Esophagus muscularis mucosa (tissue), 4 donors: ENCODE measurements around the gene SHROOM4. TPM values are rescaled to one million over a fixed set of nuclear protein-coding genes. Genes with fewer than 3 reads are reported as not detected.

Source experiments
- DNase-seq: peaks from one replicate; pipeline ENCODE4 v3.0.0-alpha.2; 2017; ENCODE audit errors: extremely low spot score
- H3K27ac ChIP-seq, 4 donors: fragments of 200-600 bp; sonication (generic); replicated peaks in 1 of 4; 1 replicate in 3 of 4; 2 replicates in 1 of 4; pipeline ENCODE4 v1.5.1; 2016 to 2019; ENCODE audit warnings: mild to moderate bottlenecking in 1 of 4
- H3K27me3 ChIP-seq, 4 donors: fragments of 200-600 bp; sonication (generic); one replicate each; pipeline versions ENCODE4 v1.5.1 to v1.6.0; 2016 to 2019
- H3K36me3 ChIP-seq, 4 donors: fragments of 200-600 bp; sonication (generic); one replicate each; pipeline ENCODE4 v1.5.1; 2016 to 2019
- H3K4me1 ChIP-seq, 4 donors: fragments of 200-600 bp; sonication (generic); one replicate each; pipeline ENCODE4 v1.5.1; 2016 to 2019
- H3K4me3 ChIP-seq, 4 donors: fragments of 200-600 bp; sonication (generic); 1 replicate in 2 of 4; 2 replicates in 2 of 4; pipeline ENCODE4 v1.5.1; 2016 to 2019; ENCODE audit warnings: mild to moderate bottlenecking in 4 of 4, moderate library complexity in 1 of 4
- H3K9me3 ChIP-seq, 4 donors: fragments of 200-600 bp; sonication (generic); 1 replicate in 3 of 4; 2 replicates in 1 of 4; pipeline ENCODE4 v1.5.1; 2016 to 2019
- EP300 ChIP-seq: sonication (generic); formaldehyde crosslinking; IDR thresholded peaks from one replicate; pipeline ENCODE4 v1.6.1; 2017; ENCODE audit warnings: antibody characterized with exemption
- POLR2A ChIP-seq: fragments of 450-650 bp; IDR thresholded peaks from one replicate; pipeline ENCODE4 v1.6.1; 2017; ENCODE audit warnings: antibody characterized with exemption, moderate library complexity, mild to moderate bottlenecking, low read depth
- POLR2AphosphoS5 ChIP-seq, 2 donors: sonication (generic); formaldehyde crosslinking; IDR thresholded peaks; one replicate each; pipeline ENCODE4 v1.6.1; 2017; ENCODE audit warnings: antibody characterized with exemption in 2 of 2
- WGBS: methylation state at CpG from one replicate; pipeline ENCODE4 v1.1.5; 2018; 5-methylcytosine and 5-hydroxymethylcytosine counted together
- intact Hi-C: fragments of 100-400 bp; cut with DNase I; formaldehyde crosslinking; loops from one replicate; pipeline ENCODE4 v1.15.1; 2023
- total RNA-seq, 4 donors: library from RNA; depleted of rRNA; stranded (reverse); fragments of >200 nt; gene quantifications; one replicate each; pipeline versions ENCODE4 v1.1.0 to v1.2.1, GENCODE V29; 2016
- TF ChIP-seq, protein P1 (sequence below), 3 experiments: fragments of 200-600 bp in 2 of 3; fragments of 450-650 bp in 1 of 3; sonication (generic) in 2 of 3; IDR thresholded peaks; one replicate each; pipeline ENCODE4 v1.5.1; 2017 to 2019; ENCODE audit warnings: antibody characterized with exemption in 3 of 3, mild to moderate bottlenecking in 2 of 3, moderate library complexity in 1 of 3

The SHROOM4 gene
- total RNA-seq, 4 donors from 2014 or later, result 5.4 to 12.4 (median 11.4) TPM

GRCh38 chrX:50700921-50701320 lies 113.1 kb downstream of the SHROOM4 start:
- WGBS, result 52% methylated on average over 3 of the region's 3 CpGs
- H3K27ac ChIP-seq, result no peak overlapping the region
- no peak overlapping the region for H3K4me3 ChIP-seq
- intact Hi-C loops, result no loop called here
- H3K36me3 ChIP-seq, result no peaks in the 10 kb centered on the region
- no peaks in the 10 kb centered on the region for H3K27me3 ChIP-seq
- TF ChIP-seq, protein P1, sequence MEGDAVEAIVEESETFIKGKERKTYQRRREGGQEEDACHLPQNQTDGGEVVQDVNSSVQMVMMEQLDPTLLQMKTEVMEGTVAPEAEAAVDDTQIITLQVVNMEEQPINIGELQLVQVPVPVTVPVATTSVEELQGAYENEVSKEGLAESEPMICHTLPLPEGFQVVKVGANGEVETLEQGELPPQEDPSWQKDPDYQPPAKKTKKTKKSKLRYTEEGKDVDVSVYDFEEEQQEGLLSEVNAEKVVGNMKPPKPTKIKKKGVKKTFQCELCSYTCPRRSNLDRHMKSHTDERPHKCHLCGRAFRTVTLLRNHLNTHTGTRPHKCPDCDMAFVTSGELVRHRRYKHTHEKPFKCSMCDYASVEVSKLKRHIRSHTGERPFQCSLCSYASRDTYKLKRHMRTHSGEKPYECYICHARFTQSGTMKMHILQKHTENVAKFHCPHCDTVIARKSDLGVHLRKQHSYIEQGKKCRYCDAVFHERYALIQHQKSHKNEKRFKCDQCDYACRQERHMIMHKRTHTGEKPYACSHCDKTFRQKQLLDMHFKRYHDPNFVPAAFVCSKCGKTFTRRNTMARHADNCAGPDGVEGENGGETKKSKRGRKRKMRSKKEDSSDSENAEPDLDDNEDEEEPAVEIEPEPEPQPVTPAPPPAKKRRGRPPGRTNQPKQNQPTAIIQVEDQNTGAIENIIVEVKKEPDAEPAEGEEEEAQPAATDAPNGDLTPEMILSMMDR (IDR thresholded peaks at IDR 0.05), result no peak
- no peak for TF ChIP-seq EP300
- no peak for TF ChIP-seq POLR2AphosphoS5 (IDR thresholded peaks at IDR 0.05)
- no peak for TF ChIP-seq POLR2A
- H3K4me1 ChIP-seq, result peaks cover 7 to 25% (median 18%) of the 10 kb centered on the region in 4 donors
- H3K9me3 ChIP-seq, result no peaks in the 10 kb centered on the region
- DNase-seq, result no peak

DNA sequence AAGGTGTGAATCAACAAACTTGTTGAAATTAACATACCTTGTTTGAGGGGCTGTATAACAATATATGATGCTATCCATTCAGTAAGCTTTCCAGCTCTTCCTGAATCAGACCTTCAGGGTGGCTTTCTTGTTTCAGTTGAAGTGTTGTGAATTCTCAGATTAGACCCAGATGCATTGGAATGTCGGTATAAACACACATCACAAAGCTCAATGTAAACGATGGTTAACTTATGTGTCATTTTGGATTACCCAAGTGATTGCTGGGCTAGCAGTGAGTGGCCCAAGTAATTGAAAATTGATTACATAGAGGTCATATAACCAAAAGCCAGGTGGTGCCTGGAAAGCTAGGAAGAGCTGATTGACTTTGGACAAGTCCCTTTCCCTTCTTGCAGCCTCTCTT lies 115.0 kb downstream of the SHROOM4 start:
- no peaks in the 10 kb centered on the region for H3K27me3 ChIP-seq
- intact Hi-C loops, result no loop called here
- H3K36me3 ChIP-seq, result no peaks in the 10 kb centered on the region
- H3K9me3 ChIP-seq, result no peaks in the 10 kb centered on the region
- H3K4me1 ChIP-seq, result peaks cover 0 to 13% (median 9%) of the 10 kb centered on the region in 4 donors
- H3K4me3 ChIP-seq, result no peak overlapping the region
- 31% methylated on average over 2 of the region's 2 CpGs for WGBS
- no peak for DNase-seq
- no peak for TF ChIP-seq EP300
- no peak overlapping the region for H3K27ac ChIP-seq

DNA sequence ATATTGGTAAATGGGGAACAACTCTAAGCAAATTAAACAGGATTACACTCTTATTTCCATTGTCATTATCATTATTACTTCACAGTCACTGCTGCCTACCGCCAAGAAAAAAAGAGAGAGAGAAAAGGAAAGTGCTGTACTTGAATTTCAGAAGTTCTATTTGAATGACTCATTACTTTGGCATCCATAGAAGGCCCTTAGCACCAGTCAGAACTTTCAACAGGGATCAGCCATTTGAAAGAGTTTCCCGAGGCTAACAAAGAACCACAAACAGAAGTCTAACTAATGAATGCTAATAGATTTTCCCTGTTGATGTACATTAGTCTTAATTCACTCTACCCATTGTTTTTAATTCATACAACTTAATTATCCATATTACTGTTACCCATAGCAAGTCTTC lies 116.3 kb downstream of the SHROOM4 start:
- WGBS, result 11% methylated on average over 2 of the region's 2 CpGs
- H3K36me3 ChIP-seq, result no peaks in the 10 kb centered on the region
- no peak overlapping the region for H3K4me3 ChIP-seq
- no peaks in the 10 kb centered on the region for H3K27me3 ChIP-seq
- peaks cover 0 to 13% (median 9%) of the 10 kb centered on the region in 4 donors for H3K4me1 ChIP-seq
- no peak for TF ChIP-seq POLR2A
- TF ChIP-seq, protein P1 (IDR thresholded peaks at IDR 0.05), result no peak
- TF ChIP-seq POLR2AphosphoS5 (IDR thresholded peaks at IDR 0.05), result no peak
- TF ChIP-seq EP300, result no peak
- DNase-seq, result no peak
- intact Hi-C loops, result no loop called here
- H3K9me3 ChIP-seq, result no peaks in the 10 kb centered on the region
- peak overlapping the region in 3 of 4 donors; percentile 18 to 52 (median 31) for H3K27ac ChIP-seq

DNA sequence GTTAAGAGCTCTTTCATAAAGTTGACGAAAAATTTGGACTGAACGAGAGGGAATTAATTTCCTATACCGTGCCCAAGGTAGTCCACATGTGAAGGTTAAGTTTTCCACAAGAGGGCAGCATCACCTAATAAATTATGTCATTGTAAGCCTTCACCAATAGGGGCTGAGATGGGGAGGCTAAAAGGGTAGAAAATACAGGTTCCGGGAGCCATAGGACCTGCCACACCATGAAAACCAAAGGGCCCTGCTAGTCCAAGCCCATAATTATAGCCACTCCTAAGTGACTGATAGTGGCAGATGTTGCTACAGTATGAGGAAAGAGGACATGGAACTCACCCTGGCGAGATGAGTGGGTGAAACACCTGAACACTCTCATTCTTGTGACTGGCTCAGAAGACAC lies 122.2 kb downstream of the SHROOM4 start:
- Histone ChIP-seq H3K27ac (no peak overlapping the region), H3K4me3 (no peak overlapping the region), H3K4me1 (no peaks in the 10 kb centered on the region), H3K27me3 (no peaks in the 10 kb centered on the region), H3K36me3 (no peaks in the 10 kb centered on the region), H3K9me3 (no peaks in the 10 kb centered on the region)
- no peak for DNase-seq
- intact Hi-C loops, result loop anchor here (5.0 kb wide), 2 partner anchors 215 to 295 kb away; no protein-coding TSS in a partner anchor
- TF ChIP-seq POLR2A (no peak), EP300 (no peak), POLR2AphosphoS5 (IDR thresholded peaks at IDR 0.05) (no peak)
- TF ChIP-seq, protein P1 (IDR thresholded peaks at IDR 0.05), result peak; percentile 53 to 58 (median 54)
- 24% methylated on average over 5 of the region's 5 CpGs for WGBS

GRCh38 chrX:50684871-50685270 lies 129.1 kb downstream of the SHROOM4 start:
- 27% methylated on average over 2 of the region's 2 CpGs for WGBS
- Histone ChIP-seq H3K27me3 (no peaks in the 10 kb centered on the region), H3K4me3 (no peak overlapping the region), H3K9me3 (no peaks in the 10 kb centered on the region), H3K4me1 (peaks cover 0 to 8% (median 0%) of the 10 kb centered on the region in 4 donors), H3K27ac (no peak overlapping the region), H3K36me3 (no peaks in the 10 kb centered on the region)
- no peak for DNase-seq
- intact Hi-C loops, result no loop called here
- TF ChIP-seq POLR2AphosphoS5 (IDR thresholded peaks at IDR 0.05), result no peak
- TF ChIP-seq POLR2A, result no peak
- no peak for TF ChIP-seq EP300
- TF ChIP-seq, protein P1 (IDR thresholded peaks at IDR 0.05), result no peak
